WTC11 (cell line): Measurements from ENCODE around the gene SNRPF. TPM values are rescaled to one million over a fixed set of nuclear protein-coding genes. Genes with fewer than 3 reads are reported as not detected.

Experiments used
- ATAC-seq: fragments of 200-7000 bp; cut with Tn5 transposase; 2 replicates; pipeline ENCODE4 v1.10.0; 2021; ENCODE audit warnings: mild to moderate bottlenecking, moderate library complexity
- CTCF ChIA-PET: fragments of 300-600 bp; sonication (Branson Sonifier 250); formaldehyde crosslinking; loops from one replicate; lab custom pipeline; 2021; ENCODE audit warnings: antibody characterized with exemption; lab: Charles Lee
- POLR2A ChIA-PET: fragments of 350-600 bp; sonication (Branson Sonifier 250); formaldehyde crosslinking; loops from one replicate; lab custom pipeline; 2021; ENCODE audit warnings: antibody characterized with exemption; lab: Charles Lee
- DNase-seq: peaks from one replicate; pipeline ENCODE4 v3.0.0; 2021; ENCODE audit warnings: low spot score
- H3K27ac Mint-ChIP-seq: 2 replicates; pipeline ENCODE4 v1.8.0; 2021; ENCODE audit warnings: mixed read lengths
- H3K27me3 Mint-ChIP-seq: 2 replicates; pipeline ENCODE4 v1.8.0; 2021; ENCODE audit warnings: low read depth, mild to moderate bottlenecking, moderate library complexity, mixed read lengths
- H3K36me3 Mint-ChIP-seq: 2 replicates; pipeline ENCODE4 v1.8.0; 2021; ENCODE audit warnings: mixed read lengths
- H3K4me1 Mint-ChIP-seq: 2 replicates; pipeline ENCODE4 v1.8.0; 2022; ENCODE audit warnings: mixed read lengths
- H3K4me3 Mint-ChIP-seq: 2 replicates; pipeline ENCODE4 v1.8.0; 2021; ENCODE audit warnings: mild to moderate bottlenecking, moderate library complexity, mixed read lengths
- H3K9me3 Mint-ChIP-seq: 2 replicates; pipeline ENCODE4 v1.8.0; 2021; ENCODE audit warnings: mixed read lengths
- CREB1 ChIP-seq: sonication (generic); formaldehyde crosslinking; IDR thresholded peaks from 2 replicates; pipeline ENCODE4 v1.8.0; 2023; ENCODE audit warnings: mild to moderate bottlenecking, missing genetic modification reagents
- MXD4 ChIP-seq: fragments of 250-450 bp; sonication (Bioruptor Pico); IDR thresholded peaks from 2 replicates; pipeline ENCODE4 v1.8.0; 2021; ENCODE audit warnings: mild to moderate bottlenecking, moderate library complexity, borderline replicate concordance
- NFATC4 ChIP-seq: fragments of 250-450 bp; sonication (Bioruptor Pico); IDR thresholded peaks from 2 replicates; pipeline ENCODE4 v1.9.0; 2021; ENCODE audit warnings: mild to moderate bottlenecking
- NR1H2 ChIP-seq: sonication (generic); formaldehyde crosslinking; IDR thresholded peaks from 2 replicates; pipeline ENCODE4 v1.9.0; 2021; ENCODE audit warnings: mild to moderate bottlenecking, moderate library complexity, missing genetic modification reagents
- NR2C2 ChIP-seq: sonication (generic); formaldehyde crosslinking; IDR thresholded peaks from 2 replicates; pipeline ENCODE4 v1.8.0; 2022; ENCODE audit warnings: mild to moderate bottlenecking, missing genetic modification reagents
- SMAD3 ChIP-seq: sonication (generic); formaldehyde crosslinking; IDR thresholded peaks from 2 replicates; pipeline ENCODE4 v1.8.0; 2022; ENCODE audit warnings: missing genetic modification reagents, mild to moderate bottlenecking, borderline replicate concordance
- SMAD4 ChIP-seq: sonication (generic); formaldehyde crosslinking; IDR thresholded peaks from 2 replicates; pipeline ENCODE4 v1.8.0; 2022; ENCODE audit warnings: mild to moderate bottlenecking, missing genetic modification reagents
- TCF7 ChIP-seq: sonication (generic); formaldehyde crosslinking; IDR thresholded peaks from 2 replicates; pipeline ENCODE4 v1.8.0; 2022; ENCODE audit warnings: mild to moderate bottlenecking, low read depth, missing genetic modification reagents, moderate library complexity
- ZNF121 ChIP-seq: sonication (generic); formaldehyde crosslinking; IDR thresholded peaks from 2 replicates; pipeline ENCODE4 v1.8.0; 2023; ENCODE audit warnings: missing genetic modification reagents
- ZNF263 ChIP-seq: sonication (generic); formaldehyde crosslinking; IDR thresholded peaks from 2 replicates; pipeline ENCODE4 v1.8.1; 2022; ENCODE audit warnings: low read depth, mild to moderate bottlenecking, moderate library complexity, missing genetic modification reagents
- total RNA-seq: library from RNA; stranded (reverse); gene quantifications from 3 replicates; pipeline ENCODE4 v1.2.3, GENCODE V29; 2021
- TF ChIP-seq, protein P1 (sequence below): fragments of 250-450 bp; sonication (Bioruptor Pico); IDR thresholded peaks from 2 replicates; pipeline ENCODE4 v1.9.0; 2021; ENCODE audit warnings: mild to moderate bottlenecking
- TF ChIP-seq, protein P2 (sequence below): sonication (generic); formaldehyde crosslinking; IDR thresholded peaks from 2 replicates; pipeline ENCODE4 v1.8.1; 2023; ENCODE audit warnings: mild to moderate bottlenecking, missing genetic modification reagents, borderline replicate concordance
- TF ChIP-seq, protein P3 (sequence below): sonication (generic); formaldehyde crosslinking; IDR thresholded peaks from 2 replicates; pipeline ENCODE4 v1.8.0; 2022; ENCODE audit warnings: mild to moderate bottlenecking, missing genetic modification reagents
- TF ChIP-seq, protein P4 (sequence below): sonication (generic); formaldehyde crosslinking; conservative IDR thresholded peaks from 2 replicates; pipeline ENCODE4 v1.8.1; 2022; ENCODE audit warnings: mild to moderate bottlenecking, missing genetic modification reagents
- TF ChIP-seq, protein P5 (sequence below): fragments of 250-450 bp; sonication (Bioruptor Pico); IDR thresholded peaks from 2 replicates; pipeline ENCODE4 v1.9.0; 2021; ENCODE audit warnings: mild to moderate bottlenecking, borderline replicate concordance
- TF ChIP-seq, protein P6 (sequence below): sonication (generic); formaldehyde crosslinking; IDR thresholded peaks from 2 replicates; pipeline ENCODE4 v1.8.1; 2023; ENCODE audit warnings: mild to moderate bottlenecking, missing genetic modification reagents, moderate library complexity

Gene SNRPF
- total RNA-seq, 1 experiment from 2014 or later = 75.8 TPM

DNA sequence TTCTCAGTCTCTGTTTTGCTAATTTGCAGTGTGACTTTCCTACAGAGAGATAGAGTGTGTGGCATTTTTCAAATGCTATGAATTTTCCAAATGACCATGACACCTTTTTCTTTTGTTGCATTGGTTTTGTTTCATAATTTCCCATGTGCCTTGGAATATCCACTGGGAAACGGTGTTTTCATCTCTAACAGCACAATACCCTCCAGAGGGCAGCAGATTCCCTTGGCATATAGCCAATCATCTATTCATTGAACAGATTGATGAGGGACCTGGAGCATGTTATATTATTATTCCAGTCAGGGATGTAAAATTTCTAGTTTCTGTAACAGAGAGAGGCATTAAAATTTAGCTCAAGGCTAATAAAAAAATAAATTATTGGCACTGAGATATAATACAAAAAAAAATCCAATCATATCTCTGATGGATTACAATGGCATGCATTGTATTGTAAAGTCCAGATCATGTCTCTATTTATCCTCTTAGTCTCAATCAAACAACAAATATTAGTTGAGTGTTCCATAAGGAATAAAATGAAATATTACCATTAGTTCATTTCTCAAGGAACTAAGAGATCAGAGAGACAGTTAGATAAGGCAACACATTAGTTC lies 38.6 kb upstream of the SNRPF start:
- Mint-ChIP-seq H3K27me3 (no peaks in the 10 kb centered on the region), H3K9me3 (no peaks in the 10 kb centered on the region), H3K4me1 (peaks cover 3% of the 10 kb centered on the region; the same call in 1 of the 2 replicates), H3K36me3 (no peaks in the 10 kb centered on the region), H3K4me3 (no peak overlapping the region), H3K27ac (no peak overlapping the region)
- DNase-seq = no peak
- ChIA-PET CTCF (no interaction called here), POLR2A (no interaction called here)
- ATAC-seq = no peak
- TF ChIP-seq, protein P1, sequence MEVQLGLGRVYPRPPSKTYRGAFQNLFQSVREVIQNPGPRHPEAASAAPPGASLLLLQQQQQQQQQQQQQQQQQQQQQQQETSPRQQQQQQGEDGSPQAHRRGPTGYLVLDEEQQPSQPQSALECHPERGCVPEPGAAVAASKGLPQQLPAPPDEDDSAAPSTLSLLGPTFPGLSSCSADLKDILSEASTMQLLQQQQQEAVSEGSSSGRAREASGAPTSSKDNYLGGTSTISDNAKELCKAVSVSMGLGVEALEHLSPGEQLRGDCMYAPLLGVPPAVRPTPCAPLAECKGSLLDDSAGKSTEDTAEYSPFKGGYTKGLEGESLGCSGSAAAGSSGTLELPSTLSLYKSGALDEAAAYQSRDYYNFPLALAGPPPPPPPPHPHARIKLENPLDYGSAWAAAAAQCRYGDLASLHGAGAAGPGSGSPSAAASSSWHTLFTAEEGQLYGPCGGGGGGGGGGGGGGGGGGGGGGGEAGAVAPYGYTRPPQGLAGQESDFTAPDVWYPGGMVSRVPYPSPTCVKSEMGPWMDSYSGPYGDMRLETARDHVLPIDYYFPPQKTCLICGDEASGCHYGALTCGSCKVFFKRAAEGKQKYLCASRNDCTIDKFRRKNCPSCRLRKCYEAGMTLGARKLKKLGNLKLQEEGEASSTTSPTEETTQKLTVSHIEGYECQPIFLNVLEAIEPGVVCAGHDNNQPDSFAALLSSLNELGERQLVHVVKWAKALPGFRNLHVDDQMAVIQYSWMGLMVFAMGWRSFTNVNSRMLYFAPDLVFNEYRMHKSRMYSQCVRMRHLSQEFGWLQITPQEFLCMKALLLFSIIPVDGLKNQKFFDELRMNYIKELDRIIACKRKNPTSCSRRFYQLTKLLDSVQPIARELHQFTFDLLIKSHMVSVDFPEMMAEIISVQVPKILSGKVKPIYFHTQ = no peak
- TF ChIP-seq MXD4 (no peak), ZNF121 (CRISPR knock-in tag) (no peak), SMAD3 (CRISPR knock-in tag) (no peak), NR1H2 (CRISPR knock-in tag) (no peak), NR2C2 (CRISPR knock-in tag) (no peak), CREB1 (CRISPR knock-in tag) (no peak), ZNF263 (no peak), SMAD4 (CRISPR knock-in tag) (no peak), TCF7 (CRISPR knock-in tag) (no peak), NFATC4 (CRISPR knock-in tag) (no peak)
- TF ChIP-seq, protein P2, sequence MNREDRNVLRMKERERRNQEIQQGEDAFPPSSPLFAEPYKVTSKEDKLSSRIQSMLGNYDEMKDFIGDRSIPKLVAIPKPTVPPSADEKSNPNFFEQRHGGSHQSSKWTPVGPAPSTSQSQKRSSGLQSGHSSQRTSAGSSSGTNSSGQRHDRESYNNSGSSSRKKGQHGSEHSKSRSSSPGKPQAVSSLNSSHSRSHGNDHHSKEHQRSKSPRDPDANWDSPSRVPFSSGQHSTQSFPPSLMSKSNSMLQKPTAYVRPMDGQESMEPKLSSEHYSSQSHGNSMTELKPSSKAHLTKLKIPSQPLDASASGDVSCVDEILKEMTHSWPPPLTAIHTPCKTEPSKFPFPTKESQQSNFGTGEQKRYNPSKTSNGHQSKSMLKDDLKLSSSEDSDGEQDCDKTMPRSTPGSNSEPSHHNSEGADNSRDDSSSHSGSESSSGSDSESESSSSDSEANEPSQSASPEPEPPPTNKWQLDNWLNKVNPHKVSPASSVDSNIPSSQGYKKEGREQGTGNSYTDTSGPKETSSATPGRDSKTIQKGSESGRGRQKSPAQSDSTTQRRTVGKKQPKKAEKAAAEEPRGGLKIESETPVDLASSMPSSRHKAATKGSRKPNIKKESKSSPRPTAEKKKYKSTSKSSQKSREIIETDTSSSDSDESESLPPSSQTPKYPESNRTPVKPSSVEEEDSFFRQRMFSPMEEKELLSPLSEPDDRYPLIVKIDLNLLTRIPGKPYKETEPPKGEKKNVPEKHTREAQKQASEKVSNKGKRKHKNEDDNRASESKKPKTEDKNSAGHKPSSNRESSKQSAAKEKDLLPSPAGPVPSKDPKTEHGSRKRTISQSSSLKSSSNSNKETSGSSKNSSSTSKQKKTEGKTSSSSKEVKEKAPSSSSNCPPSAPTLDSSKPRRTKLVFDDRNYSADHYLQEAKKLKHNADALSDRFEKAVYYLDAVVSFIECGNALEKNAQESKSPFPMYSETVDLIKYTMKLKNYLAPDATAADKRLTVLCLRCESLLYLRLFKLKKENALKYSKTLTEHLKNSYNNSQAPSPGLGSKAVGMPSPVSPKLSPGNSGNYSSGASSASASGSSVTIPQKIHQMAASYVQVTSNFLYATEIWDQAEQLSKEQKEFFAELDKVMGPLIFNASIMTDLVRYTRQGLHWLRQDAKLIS = no peak
- TF ChIP-seq, protein P3, sequence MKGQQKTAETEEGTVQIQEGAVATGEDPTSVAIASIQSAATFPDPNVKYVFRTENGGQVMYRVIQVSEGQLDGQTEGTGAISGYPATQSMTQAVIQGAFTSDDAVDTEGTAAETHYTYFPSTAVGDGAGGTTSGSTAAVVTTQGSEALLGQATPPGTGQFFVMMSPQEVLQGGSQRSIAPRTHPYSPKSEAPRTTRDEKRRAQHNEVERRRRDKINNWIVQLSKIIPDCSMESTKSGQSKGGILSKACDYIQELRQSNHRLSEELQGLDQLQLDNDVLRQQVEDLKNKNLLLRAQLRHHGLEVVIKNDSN (CRISPR knock-in tag) = no peak
- TF ChIP-seq, protein P4, sequence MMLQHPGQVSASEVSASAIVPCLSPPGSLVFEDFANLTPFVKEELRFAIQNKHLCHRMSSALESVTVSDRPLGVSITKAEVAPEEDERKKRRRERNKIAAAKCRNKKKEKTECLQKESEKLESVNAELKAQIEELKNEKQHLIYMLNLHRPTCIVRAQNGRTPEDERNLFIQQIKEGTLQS (CRISPR knock-in tag) = no peak
- TF ChIP-seq, protein P5, sequence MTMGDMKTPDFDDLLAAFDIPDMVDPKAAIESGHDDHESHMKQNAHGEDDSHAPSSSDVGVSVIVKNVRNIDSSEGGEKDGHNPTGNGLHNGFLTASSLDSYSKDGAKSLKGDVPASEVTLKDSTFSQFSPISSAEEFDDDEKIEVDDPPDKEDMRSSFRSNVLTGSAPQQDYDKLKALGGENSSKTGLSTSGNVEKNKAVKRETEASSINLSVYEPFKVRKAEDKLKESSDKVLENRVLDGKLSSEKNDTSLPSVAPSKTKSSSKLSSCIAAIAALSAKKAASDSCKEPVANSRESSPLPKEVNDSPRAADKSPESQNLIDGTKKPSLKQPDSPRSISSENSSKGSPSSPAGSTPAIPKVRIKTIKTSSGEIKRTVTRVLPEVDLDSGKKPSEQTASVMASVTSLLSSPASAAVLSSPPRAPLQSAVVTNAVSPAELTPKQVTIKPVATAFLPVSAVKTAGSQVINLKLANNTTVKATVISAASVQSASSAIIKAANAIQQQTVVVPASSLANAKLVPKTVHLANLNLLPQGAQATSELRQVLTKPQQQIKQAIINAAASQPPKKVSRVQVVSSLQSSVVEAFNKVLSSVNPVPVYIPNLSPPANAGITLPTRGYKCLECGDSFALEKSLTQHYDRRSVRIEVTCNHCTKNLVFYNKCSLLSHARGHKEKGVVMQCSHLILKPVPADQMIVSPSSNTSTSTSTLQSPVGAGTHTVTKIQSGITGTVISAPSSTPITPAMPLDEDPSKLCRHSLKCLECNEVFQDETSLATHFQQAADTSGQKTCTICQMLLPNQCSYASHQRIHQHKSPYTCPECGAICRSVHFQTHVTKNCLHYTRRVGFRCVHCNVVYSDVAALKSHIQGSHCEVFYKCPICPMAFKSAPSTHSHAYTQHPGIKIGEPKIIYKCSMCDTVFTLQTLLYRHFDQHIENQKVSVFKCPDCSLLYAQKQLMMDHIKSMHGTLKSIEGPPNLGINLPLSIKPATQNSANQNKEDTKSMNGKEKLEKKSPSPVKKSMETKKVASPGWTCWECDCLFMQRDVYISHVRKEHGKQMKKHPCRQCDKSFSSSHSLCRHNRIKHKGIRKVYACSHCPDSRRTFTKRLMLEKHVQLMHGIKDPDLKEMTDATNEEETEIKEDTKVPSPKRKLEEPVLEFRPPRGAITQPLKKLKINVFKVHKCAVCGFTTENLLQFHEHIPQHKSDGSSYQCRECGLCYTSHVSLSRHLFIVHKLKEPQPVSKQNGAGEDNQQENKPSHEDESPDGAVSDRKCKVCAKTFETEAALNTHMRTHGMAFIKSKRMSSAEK (CRISPR knock-in tag) = no peak
- TF ChIP-seq, protein P6, sequence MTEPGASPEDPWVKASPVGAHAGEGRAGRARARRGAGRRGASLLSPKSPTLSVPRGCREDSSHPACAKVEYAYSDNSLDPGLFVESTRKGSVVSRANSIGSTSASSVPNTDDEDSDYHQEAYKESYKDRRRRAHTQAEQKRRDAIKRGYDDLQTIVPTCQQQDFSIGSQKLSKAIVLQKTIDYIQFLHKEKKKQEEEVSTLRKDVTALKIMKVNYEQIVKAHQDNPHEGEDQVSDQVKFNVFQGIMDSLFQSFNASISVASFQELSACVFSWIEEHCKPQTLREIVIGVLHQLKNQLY (CRISPR knock-in tag) = no peak
